ENCODE results near the gene TPSG1. TPM values are rescaled to one million over a fixed set of nuclear protein-coding genes. Genes with fewer than 3 reads are reported as not detected.

TPSG1 gene
- total RNA-seq, 1 experiment from 2014 or later = not detected

GRCh38 chr16:1221628-1222552, 3.2 kb downstream of the TPSG1 start:
- no peaks in the 10 kb centered on the region for H3K36me3 Mint-ChIP-seq
- ATAC-seq = no peak
- TF ChIP-seq SMAD3 (CRISPR knock-in tag; IDR thresholded peaks at IDR 0.05; ENCODE audit: borderline replicate concordance) = no peak
- TF ChIP-seq ATF1 (CRISPR knock-in tag; IDR thresholded peaks at IDR 0.05) = no peak
- no peak for TF ChIP-seq TP53 (CRISPR knock-in tag; IDR thresholded peaks at IDR 0.05)
- no peak for TF ChIP-seq PRRX2 (CRISPR knock-in tag; IDR thresholded peaks at IDR 0.05)
- TF ChIP-seq TEAD4 (CRISPR knock-in tag; IDR thresholded peaks at IDR 0.05) = no peak
- TF ChIP-seq NFATC4 (CRISPR knock-in tag; IDR thresholded peaks at IDR 0.05) = no peak
- TF ChIP-seq OVOL2 (CRISPR knock-in tag; IDR thresholded peaks at IDR 0.05; ENCODE audit: borderline replicate concordance) = no peak
- TF ChIP-seq ZNF671 (CRISPR knock-in tag; IDR thresholded peaks at IDR 0.05) = no peak
- TF ChIP-seq ZBTB21 (CRISPR knock-in tag; IDR thresholded peaks at IDR 0.05; ENCODE audit: borderline replicate concordance) = no peak
- no peak for TF ChIP-seq GTF2I (CRISPR knock-in tag; conservative IDR thresholded peaks at IDR 0.05)
- no peak for TF ChIP-seq USF2 (CRISPR knock-in tag; IDR thresholded peaks at IDR 0.05)
- TF ChIP-seq CREM (CRISPR knock-in tag; IDR thresholded peaks at IDR 0.05) = no peak
- TF ChIP-seq ZMAT4 (CRISPR knock-in tag; IDR thresholded peaks at IDR 0.05) = no peak
- TF ChIP-seq ZNF425 (CRISPR knock-in tag; conservative IDR thresholded peaks at IDR 0.05) = no peak
- no peak for TF ChIP-seq NR2C2 (CRISPR knock-in tag; IDR thresholded peaks at IDR 0.05)
- no peak for TF ChIP-seq MAX (CRISPR knock-in tag; IDR thresholded peaks at IDR 0.05)
- TF ChIP-seq IRF2 (CRISPR knock-in tag; IDR thresholded peaks at IDR 0.05; ENCODE audit: borderline replicate concordance, low read depth) = no peak
- no peak for TF ChIP-seq TEAD1 (CRISPR knock-in tag; IDR thresholded peaks at IDR 0.05)
- DNase-seq (ENCODE audit: low spot score) = no peak
- H3K27me3 Mint-ChIP-seq (ENCODE audit: low read depth) = no peaks in the 10 kb centered on the region; the same call in 1 of the 2 replicates
- H3K9me3 Mint-ChIP-seq = no peaks in the 10 kb centered on the region
- ChIA-PET POLR2A (no interaction called here), CTCF (interaction anchor here (1.6 kb wide), 1 partner anchor 119 kb away, joined by 6 read pairs; no protein-coding TSS in a partner anchor)
- no peaks in the 10 kb centered on the region for H3K4me1 Mint-ChIP-seq
- no peak overlapping the region for H3K4me3 Mint-ChIP-seq
- no peak overlapping the region for H3K27ac Mint-ChIP-seq

GRCh38 chr16:1220841-1221627, 4.0 kb downstream of the TPSG1 start:
- H3K36me3 Mint-ChIP-seq = no peaks in the 10 kb centered on the region
- H3K4me1 Mint-ChIP-seq = no peaks in the 10 kb centered on the region
- H3K9me3 Mint-ChIP-seq = no peaks in the 10 kb centered on the region
- ChIA-PET POLR2A (no interaction called here), CTCF (no interaction called here)
- ATAC-seq (no peak), DNase-seq (ENCODE audit: low spot score) (no peak)
- H3K27ac Mint-ChIP-seq = no peak overlapping the region
- no peaks in the 10 kb centered on the region for H3K27me3 Mint-ChIP-seq (ENCODE audit: low read depth)
- H3K4me3 Mint-ChIP-seq = no peak overlapping the region
- TF ChIP-seq AR (CRISPR knock-in tag; IDR thresholded peaks at IDR 0.05) (no peak), ZNF219 (CRISPR knock-in tag; IDR thresholded peaks at IDR 0.05; ENCODE audit: borderline replicate concordance) (no peak), TCF7 (CRISPR knock-in tag; IDR thresholded peaks at IDR 0.05; ENCODE audit: low read depth) (no peak), ATF3 (CRISPR knock-in tag; conservative IDR thresholded peaks at IDR 0.05) (no peak), ZNF512 (CRISPR knock-in tag; IDR thresholded peaks at IDR 0.05; ENCODE audit: borderline replicate concordance) (no peak), ZNF121 (CRISPR knock-in tag; IDR thresholded peaks at IDR 0.05) (no peak), ZBTB43 (CRISPR knock-in tag; IDR thresholded peaks at IDR 0.05) (no peak)
